Activated naive CD8-positive, alpha-beta T cell treated with anti-CD3 and anti-CD28 coated beads, Interleukin-2, amount 50 U/mL, for 24 hours (primary cell): ENCODE results near the gene DNAH10.
"Not testable (repeated sequence)": the region's sequence is repeated elsewhere in the genome, so short reads cannot be mapped to it uniquely, and the experiment has no call there.

Experiments used
- ATAC-seq: fragments of 150-1000 bp; cut with Tn5 transposase; one replicate; pipeline ENCODE4 v1.10.0; 2021
- DNase-seq: peaks from one replicate; pipeline ENCODE4 v3.0.0; 2021
- H3K27ac Mint-ChIP-seq: one replicate; pipeline ENCODE4 v1.8.0; 2021; ENCODE audit warnings: mild to moderate bottlenecking, mixed read lengths
- H3K27me3 Mint-ChIP-seq: one replicate; pipeline ENCODE4 v1.8.0; 2021; ENCODE audit warnings: mixed read lengths
- H3K36me3 Mint-ChIP-seq: one replicate; pipeline ENCODE4 v1.8.0; 2021; ENCODE audit warnings: low read depth, mixed read lengths
- H3K4me1 Mint-ChIP-seq: one replicate; pipeline ENCODE4 v1.8.0; 2021; ENCODE audit warnings: mixed read lengths
- H3K4me3 Mint-ChIP-seq: one replicate; pipeline ENCODE4 v1.8.0; 2021; ENCODE audit warnings: mild to moderate bottlenecking, moderate library complexity, mixed read lengths
- H3K9me3 Mint-ChIP-seq: one replicate; pipeline ENCODE4 v1.8.0; 2021; ENCODE audit warnings: mixed read lengths

Gene DNAH10

DNA sequence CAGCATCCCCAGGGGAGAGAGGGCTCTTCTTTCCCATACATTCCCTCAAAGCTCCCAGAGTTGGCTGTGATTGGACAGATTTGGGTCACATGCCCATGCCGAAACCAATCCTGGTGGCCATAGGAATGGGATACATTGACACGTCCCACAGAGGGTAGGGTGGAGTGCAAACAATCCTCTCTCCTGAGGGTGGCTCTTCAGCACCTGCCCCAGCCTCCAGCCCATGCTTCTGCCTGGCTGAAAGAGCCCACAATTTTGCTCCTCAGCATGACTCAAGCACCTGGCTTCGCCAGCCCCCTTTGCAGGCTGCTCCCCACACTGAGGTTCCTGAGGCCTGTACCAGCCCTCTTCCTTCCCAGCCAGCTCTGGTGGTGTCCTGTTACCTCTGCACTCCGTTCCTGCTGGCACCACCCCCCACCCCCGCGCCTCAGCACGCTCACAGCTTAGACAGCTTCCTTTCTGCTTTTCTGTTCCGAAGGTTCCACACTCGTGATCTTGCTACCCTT is 138.8 kb downstream of the DNAH10 start:
- H3K9me3 Mint-ChIP-seq, result no peaks in the 10 kb centered on the region
- ATAC-seq (peak; percentile 41), DNase-seq (peak; percentile 20)
- H3K36me3 Mint-ChIP-seq, result no peaks in the 10 kb centered on the region
- no peak overlapping the region for H3K27ac Mint-ChIP-seq
- peaks cover 5% of the 10 kb centered on the region for H3K27me3 Mint-ChIP-seq
- peaks cover 8% of the 10 kb centered on the region for H3K4me1 Mint-ChIP-seq
- no peak overlapping the region for H3K4me3 Mint-ChIP-seq

DNA sequence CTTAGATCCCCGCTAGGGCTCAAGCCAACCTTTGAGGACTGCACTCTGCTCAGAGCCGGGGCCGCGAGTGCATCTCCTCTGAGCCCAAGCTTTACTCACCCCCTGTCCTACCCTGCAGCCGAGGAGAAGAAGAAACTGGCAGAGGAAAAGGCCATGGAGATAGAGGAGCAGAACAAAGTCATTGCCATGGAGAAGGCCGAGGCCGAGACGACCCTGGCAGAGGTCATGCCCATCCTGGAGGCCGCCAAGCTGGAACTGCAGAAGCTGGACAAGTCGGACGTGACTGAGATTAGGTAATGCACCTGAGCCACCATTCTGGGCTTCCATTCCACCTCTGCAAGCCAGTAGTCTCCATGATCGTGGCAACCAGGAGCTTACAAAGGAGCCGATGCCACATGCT is 140.7 kb downstream of the DNAH10 start:
- Mint-ChIP-seq H3K36me3 (no peaks in the 10 kb centered on the region), H3K9me3 (no peaks in the 10 kb centered on the region), H3K27me3 (peaks cover 5% of the 10 kb centered on the region), H3K4me3 (no peak overlapping the region), H3K4me1 (peaks cover 8% of the 10 kb centered on the region), H3K27ac (no peak overlapping the region)
- ATAC-seq (no peak), DNase-seq (no peak)

DNA sequence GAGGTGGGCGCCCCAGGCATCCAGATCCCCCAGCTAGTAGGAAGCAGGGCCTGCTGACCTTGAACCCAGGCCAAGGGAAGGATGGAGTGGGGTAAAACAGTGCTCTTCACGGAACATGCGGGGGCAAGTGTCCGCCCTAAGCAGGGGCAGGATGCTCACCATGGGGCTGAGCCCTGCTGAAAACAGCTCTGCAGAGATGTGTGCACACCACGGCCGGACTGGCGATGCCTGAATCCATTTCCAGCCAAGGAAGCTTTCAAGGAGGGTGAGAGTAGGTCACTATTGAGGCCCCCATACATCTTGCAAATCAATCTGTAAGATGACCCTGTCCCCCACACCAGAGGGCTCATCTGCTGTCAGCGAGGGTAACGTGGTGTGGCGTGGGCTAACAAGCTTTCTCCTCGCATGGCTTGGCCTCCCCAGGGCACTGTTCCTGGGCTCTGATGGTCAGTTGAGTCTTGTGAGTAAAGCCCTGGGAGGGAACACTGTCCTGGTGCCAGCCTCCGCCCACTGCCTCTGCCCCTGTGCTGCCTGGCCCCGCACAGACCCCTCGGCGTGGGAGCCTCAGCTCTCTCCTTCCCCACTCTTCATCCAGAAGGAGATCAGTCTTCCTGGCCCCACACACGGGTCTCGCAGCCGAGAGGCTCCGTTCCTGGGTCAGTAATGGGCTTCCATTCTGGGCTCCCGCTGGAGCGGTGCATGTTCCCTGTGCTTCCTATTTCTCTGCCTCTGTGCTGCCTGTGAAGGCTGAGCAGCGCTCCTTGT is 141.4 kb downstream of the DNAH10 start:
- no peaks in the 10 kb centered on the region for H3K36me3 Mint-ChIP-seq
- H3K27me3 Mint-ChIP-seq, result peaks cover 5% of the 10 kb centered on the region

DNA sequence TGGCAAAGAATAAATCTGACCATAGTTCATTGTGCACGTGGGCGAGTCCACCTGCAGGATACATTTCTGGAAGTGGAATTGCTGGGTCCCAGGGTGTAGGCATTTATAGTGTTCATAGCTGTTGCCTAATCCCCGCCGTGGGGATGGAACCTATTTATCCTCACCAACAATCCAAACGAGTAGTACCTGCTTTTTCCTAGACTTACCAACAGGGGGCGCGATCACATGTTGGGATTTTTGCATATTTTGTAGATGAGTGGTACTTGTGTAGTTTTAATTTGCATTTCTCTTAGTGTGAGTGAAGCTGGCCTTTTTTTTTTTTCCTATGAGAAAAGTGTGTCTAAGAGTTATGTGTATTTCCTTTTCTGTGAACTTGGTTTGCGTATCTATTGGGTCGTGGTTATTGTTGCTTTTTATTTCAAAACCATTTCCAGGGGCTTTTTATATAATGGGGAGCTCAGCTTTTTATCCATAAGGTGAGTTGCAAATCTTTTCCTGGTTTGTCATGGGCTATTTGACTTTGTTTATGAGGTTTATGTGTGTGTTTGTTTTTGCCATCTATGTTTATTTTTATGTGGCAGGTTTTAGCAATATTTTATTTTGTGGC is 143.3 kb downstream of the DNAH10 start:
- Mint-ChIP-seq H3K4me1 (peaks cover 8% of the 10 kb centered on the region), H3K4me3 (no peak overlapping the region), H3K36me3 (no peaks in the 10 kb centered on the region), H3K9me3 (no peaks in the 10 kb centered on the region), H3K27ac (no peak overlapping the region), H3K27me3 (peaks cover 5% of the 10 kb centered on the region)
- DNase-seq, result peak; percentile 67
- peak; percentile 47 for ATAC-seq

More for the DNA sequence above, 141.4 kb downstream of the DNAH10 start:
- ATAC-seq (no peak), DNase-seq (no peak)
- no peak overlapping the region for H3K4me3 Mint-ChIP-seq
- peaks cover 8% of the 10 kb centered on the region for H3K4me1 Mint-ChIP-seq
- no peaks in the 10 kb centered on the region for H3K9me3 Mint-ChIP-seq
- no peak overlapping the region for H3K27ac Mint-ChIP-seq

DNA sequence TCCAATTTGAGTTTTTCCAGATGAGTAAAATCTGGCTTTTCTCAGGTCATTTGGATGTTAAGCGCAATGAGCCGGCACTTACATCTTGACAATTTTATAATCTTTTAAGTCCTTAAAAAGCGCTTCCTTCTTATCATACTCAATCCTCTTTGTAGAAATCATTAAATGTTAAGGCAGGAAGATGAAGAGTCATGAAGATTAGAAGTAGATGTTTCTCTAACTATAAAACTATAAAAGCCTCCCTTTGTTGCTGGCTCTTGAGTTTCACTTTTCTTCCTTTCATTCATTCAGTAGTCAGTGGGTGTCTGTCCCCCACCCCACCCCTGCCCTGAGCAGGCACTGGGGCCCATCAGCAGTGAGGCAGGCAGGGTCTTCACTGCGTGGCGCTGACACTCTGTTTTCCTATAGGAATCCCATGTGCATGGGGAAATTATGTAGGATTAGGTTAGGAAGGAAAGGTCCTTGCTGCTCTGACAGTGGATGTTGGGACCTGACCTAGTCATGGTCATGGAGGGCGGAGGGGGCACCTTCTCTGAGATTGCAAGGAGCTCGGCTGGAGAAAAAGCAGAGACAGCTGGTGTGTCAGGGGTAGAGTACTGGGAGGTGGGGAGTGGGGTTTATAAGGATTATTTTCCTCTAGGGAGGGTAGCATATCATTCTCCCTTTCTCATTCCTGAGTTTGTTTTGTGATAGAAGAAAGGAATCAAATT is 144.8 kb downstream of the DNAH10 start:
- ATAC-seq, result no peak
- H3K9me3 Mint-ChIP-seq, result no peaks in the 10 kb centered on the region
- H3K27me3 Mint-ChIP-seq, result peaks cover 4% of the 10 kb centered on the region
- peaks cover 6% of the 10 kb centered on the region for H3K4me1 Mint-ChIP-seq
- no peak for DNase-seq
- H3K36me3 Mint-ChIP-seq, result no peaks in the 10 kb centered on the region
- no peak overlapping the region for H3K27ac Mint-ChIP-seq
- H3K4me3 Mint-ChIP-seq, result no peak overlapping the region

DNA sequence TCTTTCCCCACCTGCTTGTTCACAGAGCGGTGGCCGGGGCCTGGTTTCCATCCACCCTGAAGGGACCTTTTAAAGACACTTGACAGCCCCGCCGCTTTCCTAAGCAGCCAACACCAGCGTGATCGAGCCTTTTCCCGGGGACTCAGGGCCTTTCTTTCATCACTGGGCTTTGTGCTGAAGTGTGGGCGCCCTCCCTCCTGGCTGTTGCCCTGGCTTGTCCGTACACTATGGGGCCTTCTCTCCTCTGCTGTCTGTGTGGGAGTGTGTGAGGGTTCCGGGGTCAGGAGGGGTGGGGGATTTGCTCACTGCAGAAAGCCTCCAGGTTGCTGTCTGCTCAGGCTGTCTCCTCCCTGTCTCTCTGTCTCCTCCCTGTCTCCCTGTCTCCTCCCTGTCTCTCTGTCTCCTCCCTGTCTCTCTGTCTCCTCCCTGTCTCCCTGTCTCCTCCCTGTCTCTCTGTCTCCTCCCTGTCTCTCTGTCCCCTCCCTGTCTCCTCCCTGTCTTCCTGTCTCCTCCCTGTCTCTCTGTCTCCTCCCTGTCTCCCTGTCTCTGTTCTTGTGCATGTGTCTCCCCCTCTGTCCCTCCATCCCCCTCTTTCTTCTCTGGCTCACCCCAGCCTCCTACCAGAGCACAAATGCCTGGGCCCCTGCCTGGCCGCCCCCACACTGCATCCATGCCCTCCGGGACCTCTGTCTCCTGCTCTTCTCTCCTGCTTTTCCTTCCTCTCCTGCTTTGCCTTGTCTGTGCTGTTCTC is 145.8 kb downstream of the DNAH10 start:
- Mint-ChIP-seq H3K36me3 (no peaks in the 10 kb centered on the region), H3K27ac (no peak overlapping the region), H3K4me1 (peaks cover 8% of the 10 kb centered on the region), H3K27me3 (no peaks in the 10 kb centered on the region), H3K9me3 (no peaks in the 10 kb centered on the region), H3K4me3 (no peak overlapping the region)
- ATAC-seq (no peak), DNase-seq (no peak)

DNA sequence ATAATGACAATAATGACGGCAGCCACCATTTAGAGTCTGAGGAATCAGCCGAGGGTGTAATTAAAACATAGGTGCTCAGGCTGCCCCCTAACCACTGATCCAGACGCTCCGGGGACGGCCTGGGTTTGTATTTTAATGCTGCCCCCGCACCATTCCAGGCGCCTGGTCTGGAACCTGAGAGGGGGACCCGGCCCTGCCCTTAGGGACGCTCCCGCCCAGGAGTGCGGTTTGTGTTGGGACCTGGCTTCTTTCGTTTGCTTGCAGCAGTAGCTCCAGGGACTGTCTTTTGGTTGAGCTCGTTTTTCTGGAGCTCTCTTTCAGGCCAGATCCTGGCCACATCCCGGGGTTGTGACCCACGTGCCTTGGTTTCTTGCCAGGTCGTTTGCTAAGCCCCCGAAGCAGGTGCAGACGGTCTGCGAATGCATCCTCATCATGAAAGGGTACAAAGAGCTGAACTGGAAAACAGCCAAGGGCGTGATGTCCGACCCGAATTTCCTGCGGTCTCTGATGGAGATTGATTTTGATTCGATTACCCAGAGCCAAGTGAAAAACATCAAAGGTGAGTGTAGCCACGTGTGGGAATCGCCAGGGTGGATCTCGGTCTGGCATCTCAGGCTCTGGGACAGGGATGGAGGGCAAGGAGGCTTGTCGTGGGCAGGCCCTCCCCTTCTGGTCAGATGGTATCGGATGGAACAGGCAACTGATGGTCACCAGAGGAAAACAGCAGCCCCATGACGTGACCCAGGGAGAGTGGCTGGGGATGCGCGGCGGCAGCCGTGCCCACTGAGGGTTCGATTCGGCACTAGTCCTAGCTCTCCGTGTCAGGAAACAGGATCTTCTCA is 147.0 kb downstream of the DNAH10 start:
- no peaks in the 10 kb centered on the region for H3K27me3 Mint-ChIP-seq

DNA sequence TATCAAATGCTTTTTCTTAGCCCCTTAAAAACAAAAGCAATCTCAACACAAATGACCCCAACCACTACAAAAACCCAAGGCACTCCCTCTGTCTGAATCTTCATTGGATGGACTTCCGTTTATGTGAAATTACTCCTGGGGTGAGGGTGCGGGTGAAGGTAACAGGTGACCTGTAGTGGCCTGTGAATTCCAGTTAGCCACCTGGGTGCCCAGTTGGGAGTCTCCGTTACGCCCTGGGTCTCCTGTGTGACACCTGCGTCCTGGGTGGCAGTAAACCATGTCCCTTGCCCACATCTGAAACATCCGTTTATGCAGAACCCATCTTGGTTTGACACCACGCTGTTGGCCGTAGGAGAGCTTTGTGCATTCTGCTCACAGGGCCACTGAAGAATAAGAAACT is 148.0 kb downstream of the DNAH10 start:
- H3K27me3 Mint-ChIP-seq, result no peaks in the 10 kb centered on the region

More for the DNA sequence above, 147.0 kb downstream of the DNAH10 start:
- Mint-ChIP-seq H3K27ac (no peak overlapping the region), H3K4me3 (no peak overlapping the region), H3K4me1 (peaks cover 8% of the 10 kb centered on the region), H3K36me3 (no peaks in the 10 kb centered on the region), H3K9me3 (no peaks in the 10 kb centered on the region)
- DNase-seq, result no peak
- no peak for ATAC-seq

DNA sequence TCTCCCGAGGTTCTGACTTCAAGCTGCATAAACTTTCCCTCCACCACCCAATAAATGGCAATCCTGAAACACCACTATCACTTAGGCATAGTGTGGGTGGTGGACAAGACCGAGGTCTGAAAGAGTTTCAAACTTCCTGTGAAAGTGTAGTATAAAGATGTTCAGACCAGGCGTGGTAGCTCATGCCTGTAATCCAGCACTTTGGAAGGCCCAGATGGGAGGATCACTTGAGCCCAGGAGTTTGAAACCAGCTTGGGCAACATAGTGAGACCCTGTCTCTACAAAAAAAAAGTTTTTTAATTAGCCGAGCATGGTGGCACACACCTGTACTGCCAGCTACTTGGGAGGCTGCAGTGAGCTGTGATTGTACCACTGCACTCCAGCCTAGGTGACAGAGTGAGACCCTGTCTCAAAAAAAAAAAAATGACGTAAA is 148.7 kb downstream of the DNAH10 start:
- Mint-ChIP-seq H3K27ac (peak overlapping the region; percentile 2), H3K4me3 (no peak overlapping the region), H3K27me3 (no peaks in the 10 kb centered on the region), H3K36me3 (no peaks in the 10 kb centered on the region), H3K9me3 (no peaks in the 10 kb centered on the region), H3K4me1 (peaks cover 4% of the 10 kb centered on the region)
- peak; percentile 21 for ATAC-seq
- no peak for DNase-seq

More for the DNA sequence above, 148.0 kb downstream of the DNAH10 start:
- ATAC-seq (no peak), DNase-seq (no peak)
- Mint-ChIP-seq H3K36me3 (no peaks in the 10 kb centered on the region), H3K9me3 (no peaks in the 10 kb centered on the region), H3K27ac (no peak overlapping the region), H3K4me1 (peaks cover 8% of the 10 kb centered on the region), H3K4me3 (no peak overlapping the region)

DNA sequence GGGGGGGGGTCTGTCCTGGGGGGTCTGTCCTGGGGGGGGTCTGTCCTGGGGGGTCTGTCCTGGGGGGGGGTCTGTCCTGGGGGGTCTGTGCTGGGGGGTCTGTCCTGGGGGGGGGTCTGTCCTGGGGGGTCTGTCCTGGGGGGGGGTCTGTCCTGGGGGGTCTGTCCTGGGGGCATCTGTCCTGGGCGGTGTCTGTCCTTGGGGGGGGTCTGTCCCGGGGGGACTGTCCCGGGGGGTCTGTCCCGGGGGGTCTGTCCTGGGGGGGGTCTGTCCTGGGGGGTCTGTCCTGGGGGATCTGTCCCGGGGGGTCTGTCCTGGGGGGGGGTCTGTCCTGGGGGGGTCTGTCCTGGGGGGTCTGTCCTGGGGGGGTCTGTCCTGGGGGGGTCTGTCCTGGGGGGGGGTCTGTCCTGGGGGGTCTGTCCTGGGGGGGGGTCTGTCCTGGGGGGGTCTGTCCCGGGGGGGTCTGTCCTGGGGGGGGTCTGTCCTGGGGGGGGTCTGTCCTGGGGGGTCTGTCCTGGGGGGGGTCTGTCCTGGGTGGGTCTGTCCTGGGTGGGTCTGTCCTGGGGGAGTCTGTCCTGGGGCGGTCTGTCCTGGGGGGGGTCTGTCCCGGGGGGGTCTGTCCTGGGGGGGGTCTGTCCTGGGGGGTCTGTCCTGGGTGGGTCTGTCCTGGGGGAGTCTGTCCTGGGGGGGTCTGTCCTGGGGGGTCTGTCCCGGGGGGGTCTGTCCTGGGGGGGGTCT is 149.7 kb downstream of the DNAH10 start:
- DNase-seq, H3K4me3 Mint-ChIP-seq, H3K27ac Mint-ChIP-seq, ATAC-seq, H3K27me3 Mint-ChIP-seq, H3K36me3 Mint-ChIP-seq, H3K9me3 Mint-ChIP-seq: not testable (repeated sequence)
- peaks cover 11% of the 10 kb centered on the region for H3K4me1 Mint-ChIP-seq

DNA sequence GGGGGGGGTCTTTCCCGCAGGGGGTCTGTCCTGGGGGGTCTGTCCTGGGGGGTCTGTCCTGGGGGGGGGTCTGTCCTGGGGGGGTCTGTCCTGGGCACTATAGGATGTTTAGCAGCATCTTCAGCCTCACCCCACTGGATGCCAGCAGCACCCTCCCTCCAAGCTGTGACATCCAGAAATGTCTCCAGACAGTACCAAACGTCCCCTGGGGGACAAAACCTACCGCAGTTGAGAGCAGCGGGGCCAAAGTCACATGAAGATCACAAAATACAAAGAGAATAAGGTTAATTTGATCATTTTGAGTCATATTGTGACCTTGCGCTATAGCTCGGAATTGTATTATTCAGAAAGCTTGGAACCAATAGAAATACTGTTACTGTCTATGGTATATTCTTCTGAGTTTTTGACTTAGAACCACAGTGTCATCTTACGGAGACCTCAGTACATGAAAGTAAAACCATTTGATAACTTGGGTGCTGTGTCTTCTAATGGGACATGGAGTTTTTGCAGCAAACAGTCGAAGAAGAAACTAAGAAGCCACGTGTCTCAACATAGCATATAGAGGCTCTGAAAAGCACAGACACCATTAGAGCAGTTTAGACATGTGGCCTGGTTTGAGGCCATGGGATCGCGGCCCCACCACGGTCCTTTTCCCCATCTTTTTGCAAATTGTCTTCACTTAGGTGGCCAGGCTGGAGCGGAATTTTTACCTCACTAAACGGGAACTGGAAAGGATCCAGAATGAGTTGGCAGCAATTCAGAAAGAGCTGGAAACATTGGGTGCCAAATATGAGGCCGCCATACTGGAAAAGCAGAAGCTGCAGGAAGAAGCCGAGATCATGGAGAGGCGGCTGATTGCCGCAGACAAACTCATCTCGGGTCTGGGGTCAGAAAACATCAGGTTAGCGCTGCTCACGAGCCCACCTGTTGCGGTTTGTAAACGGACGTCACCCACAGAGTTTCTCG is 150.6 kb downstream of the DNAH10 start:
- H3K27ac Mint-ChIP-seq, result peak overlapping the region; percentile 52
- H3K36me3 Mint-ChIP-seq, result no peaks in the 10 kb centered on the region
- ATAC-seq, result peak; percentile 21

DNA sequence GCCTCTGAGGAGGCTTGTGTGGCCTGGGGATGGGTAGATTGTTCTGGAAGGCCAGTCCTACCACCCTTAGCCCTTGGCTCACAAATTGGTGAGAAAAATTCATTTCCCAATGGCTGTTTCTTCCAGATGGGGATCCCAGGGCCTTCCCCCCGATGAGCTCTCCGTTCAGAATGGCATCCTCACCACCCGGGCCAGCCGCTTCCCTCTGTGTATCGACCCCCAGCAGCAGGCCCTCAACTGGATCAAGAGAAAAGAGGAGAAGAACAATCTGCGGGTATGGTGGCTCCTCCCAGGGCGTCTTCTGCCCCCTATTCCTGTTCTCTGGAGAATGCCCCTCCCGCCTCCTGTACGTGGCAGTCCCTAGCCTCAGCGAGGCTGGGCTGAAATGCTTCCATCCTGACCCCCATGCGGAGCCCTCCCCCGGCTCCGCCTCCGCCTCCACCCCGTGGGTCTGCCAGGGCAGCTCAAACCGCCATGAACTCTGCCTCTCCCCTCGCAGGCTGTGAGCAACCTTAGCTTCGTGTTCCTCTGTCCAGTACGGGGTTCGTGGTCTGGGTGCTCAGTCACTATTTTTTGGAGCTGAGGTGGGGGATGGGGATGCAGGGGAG is 152.7 kb downstream of the DNAH10 start:
- Mint-ChIP-seq H3K9me3 (no peaks in the 10 kb centered on the region), H3K36me3 (no peaks in the 10 kb centered on the region), H3K27ac (no peak overlapping the region), H3K4me3 (no peak overlapping the region), H3K4me1 (peaks cover 14% of the 10 kb centered on the region), H3K27me3 (no peaks in the 10 kb centered on the region)
- no peak for ATAC-seq
- no peak for DNase-seq

More for the DNA sequence above, 150.6 kb downstream of the DNAH10 start:
- Mint-ChIP-seq H3K4me3 (no peak overlapping the region), H3K27me3 (no peaks in the 10 kb centered on the region), H3K9me3 (no peaks in the 10 kb centered on the region), H3K4me1 (peaks cover 14% of the 10 kb centered on the region)
- DNase-seq, result no peak
